GM19193 (cell line): ENCODE data around the gene UQCRQ.

Experiments
- POLR2A ChIP-seq: IDR thresholded peaks from 4 replicates; pipeline ENCODE4 v1.6.1; 2011; ENCODE audit not compliant: insufficient read depth, insufficient read length; ENCODE audit errors: extremely low read depth

The UQCRQ gene

DNA sequence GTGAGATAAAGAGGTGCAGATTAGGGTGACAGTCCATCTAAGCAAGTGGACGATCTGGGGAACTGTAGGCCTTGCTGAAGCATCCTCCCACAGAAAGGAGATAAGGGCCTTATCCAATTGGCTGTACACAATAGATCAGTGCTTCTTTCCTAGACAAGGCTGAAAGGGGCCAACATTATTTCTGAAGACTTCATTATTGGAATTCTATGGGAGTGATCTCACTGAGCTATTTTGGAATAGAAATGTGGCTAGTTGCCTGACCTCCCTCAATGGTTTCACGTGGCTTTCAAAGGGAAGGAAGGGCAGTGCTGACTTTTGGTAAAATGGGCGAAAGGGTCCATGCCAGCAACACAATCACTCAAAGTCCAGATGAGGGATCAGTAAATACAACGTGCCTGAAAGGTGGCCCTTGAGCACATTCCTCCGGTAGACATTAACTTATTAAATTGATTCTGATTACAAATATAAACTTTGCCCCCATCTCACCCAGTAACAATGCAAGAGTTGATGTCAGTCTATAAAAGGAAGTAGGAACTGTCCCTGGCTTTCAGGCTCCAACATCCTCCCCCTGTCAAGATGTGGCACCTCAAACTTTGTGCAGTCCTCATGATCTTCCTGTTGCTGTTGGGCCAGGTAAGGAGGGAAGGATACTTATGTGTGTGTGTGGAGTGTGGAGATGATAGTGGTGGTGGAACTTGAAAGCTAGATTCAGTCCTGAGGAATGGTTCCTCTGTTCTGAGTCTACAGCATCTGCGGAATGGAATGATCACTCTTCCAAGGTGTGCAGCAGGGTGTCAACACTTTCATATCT is 6.9 kb downstream of the UQCRQ start, which contains the start of gene LEAP2:
TSS of gene LEAP2 (plus strand) at position 550 of the 811 bp plus-strand sequence. CDS start at position 577, 27 bp downstream.
- no peak for TF ChIP-seq POLR2A

DNA sequence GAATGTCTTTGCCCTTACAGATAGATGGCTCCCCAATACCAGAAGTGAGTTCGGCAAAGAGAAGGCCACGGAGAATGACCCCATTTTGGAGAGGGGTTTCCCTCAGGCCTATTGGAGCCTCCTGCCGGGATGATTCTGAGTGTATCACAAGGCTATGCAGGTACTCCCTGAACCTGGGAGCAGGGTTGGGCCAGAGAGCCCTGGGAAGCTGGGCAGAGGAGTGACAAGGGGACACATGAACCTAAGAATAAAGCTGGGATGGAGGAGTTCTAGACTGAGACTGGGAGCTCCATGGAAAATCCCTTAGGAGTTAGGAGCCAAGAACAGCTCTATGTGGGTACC is 7.5 kb downstream of the UQCRQ start:
- TF ChIP-seq POLR2A: no peak

DNA sequence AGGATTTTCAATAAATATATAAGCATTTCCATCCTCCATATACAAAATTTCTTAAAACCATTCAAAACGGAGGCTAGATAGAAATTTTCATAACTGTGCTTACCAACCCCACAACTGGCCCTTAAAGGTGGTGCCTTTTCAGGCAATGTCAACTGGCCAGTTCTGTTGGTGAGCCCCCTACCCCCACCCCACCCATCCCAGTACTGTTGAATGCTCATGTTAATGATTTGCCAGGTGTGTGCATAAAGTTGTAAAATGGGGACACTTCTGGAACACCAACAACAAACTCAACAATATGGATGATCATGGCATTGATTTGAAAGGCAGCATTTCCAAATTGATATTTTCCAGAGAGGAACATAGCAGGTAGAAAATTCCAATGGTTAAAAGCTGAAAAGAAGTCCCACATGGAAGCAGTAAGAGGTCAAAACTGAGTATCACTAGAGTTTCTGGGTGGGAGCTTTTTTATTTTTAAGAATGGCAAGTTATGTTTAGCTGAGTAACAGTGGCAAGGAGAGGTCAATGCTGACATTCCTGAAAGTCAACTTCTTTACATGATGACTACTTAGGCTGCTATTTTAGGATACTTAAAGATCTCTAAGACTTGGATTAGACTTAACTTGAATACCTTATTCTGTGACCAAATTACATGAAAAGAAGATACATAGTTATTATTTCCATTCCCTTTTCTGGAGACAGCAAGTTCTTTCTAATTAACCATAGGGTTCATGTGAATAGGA is 9.7 kb downstream of the UQCRQ start:
- TF ChIP-seq POLR2A: no peak

DNA sequence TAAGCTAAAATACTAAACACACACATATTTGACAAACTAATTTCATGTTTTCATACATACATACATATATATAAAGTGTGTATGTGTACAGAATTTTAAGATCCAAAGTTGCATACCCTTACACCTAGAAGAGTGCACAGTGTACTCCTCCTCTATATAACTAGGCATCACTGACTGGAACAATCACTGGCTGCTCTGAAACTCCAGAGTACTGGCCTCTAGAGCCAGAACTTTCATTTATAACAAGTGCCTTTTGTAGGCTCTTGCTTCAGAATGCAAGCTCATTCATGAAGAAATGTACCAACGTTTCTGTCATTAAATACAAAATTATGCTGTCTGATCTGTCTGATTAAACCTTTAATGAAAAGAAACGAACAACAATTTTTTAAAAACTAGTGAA is 11.0 kb downstream of the UQCRQ start:
- TF ChIP-seq POLR2A: no peak

DNA sequence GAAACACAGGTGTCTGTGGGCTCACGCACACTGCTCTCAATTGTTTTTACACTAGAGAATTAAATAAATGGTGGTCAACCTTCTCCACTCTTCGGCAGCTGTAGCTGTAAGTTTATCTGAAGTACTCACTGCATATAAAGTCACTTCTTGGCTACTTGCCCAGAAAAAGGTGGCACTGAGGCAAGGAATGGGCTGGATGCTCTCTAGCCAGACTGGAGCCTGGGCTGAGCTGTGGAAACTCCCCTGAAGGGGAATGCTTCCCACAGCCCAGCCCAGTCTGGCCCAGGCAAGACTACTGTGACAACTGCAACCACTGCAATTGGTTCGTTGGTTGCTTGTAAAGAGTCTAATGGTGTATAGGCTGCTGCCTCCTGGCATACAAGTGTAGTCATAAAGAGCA is 11.5 kb downstream of the UQCRQ start:
- TF ChIP-seq POLR2A: no peak

DNA sequence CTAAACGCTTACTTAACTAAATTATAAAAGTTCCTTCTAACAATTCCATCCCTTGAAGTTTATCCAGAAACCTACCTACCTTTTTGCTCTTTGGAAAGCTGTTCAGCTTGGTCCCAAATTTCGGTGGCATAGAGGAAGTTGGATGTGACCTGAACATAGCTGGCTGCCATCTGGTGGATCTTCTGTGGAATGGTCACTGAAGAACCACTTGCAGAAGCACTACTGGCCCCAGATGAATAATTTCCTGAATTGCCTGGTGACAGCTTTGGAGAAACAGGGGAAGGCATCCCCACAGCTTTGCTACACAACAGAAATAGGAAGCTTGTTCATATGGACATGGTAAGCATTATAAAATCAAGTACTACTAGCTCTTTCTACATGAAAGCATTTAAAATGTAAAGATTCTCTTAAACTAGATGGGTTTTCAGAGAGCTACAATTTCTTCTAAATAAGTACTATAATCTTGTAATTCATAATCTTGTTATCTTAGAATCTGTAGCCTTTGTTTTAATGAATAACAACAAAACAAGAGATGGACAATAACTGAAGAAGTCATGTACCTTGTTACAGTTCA is 16.9 kb downstream of the UQCRQ start:
- TF ChIP-seq POLR2A: no peak

DNA sequence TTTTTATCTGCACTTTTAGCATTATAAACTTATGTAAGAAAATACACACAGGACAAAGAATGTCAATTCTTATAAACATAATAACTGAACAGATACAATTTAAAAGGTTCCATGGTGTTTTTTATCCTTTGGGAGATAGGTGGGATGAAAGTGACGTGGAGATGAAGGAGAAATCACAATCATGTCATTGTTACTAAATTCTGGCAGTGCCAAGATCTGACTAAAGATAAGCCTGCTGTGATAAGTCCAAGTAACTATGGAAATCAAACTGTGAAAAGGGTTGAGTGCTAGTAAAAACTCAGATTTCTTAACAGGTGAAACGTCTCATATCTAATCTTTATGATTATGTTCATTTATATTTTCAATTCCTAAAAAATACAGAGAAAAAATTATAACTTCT is 18.1 kb downstream of the UQCRQ start:
- no peak for TF ChIP-seq POLR2A

DNA sequence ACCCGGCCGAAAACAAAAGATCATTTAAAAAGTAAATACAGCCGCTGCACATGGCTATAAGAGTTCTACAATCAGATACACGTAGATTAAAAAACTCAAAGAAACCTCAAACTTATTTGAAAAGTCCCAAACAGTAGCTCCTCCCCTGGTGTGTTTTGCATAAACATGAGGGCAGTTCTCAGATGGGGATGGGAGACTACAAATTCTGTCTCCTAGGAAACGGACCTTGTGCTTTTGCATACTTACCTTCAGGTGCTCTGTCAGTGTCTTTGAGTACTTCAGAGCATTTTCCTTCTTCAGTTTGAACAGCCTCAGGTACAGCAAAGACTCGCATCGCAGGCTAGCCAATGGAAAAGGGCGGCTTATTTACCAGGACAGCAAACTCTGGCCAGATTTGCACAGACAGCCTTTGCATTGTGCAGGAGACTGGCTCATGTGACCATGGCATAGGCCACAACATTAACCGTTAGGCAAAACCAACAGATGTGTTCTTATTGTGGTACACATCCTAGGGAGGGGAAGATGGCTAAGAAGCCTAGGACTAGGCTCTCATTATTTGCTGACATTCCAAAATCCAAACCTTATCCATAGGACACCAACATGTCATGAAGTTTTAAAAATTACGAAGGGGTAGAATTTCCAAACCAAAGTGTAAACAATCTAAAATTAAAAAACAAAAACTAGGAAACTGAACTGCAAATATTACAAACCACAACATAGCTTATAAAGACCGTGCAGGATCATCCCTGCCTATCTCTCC is 19.8 kb downstream of the UQCRQ start:
- no peak for TF ChIP-seq POLR2A

DNA sequence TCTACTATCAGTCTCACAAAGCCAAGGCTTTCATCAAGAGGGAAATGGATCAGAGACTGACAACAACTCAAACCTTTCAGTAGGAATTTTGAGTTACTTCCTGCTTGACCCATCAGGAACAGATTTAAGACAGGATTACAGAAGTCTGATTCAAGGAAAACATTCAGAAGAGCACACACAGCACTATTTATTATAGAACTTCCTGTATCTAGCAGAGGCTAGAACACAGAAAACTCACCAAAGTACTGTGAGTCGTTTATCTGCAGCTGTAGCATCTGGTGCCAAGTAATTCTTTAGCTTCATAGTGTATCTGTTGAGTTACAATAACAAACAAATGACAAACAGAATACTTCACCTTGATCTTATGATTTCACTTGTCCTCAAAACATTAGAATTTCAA is 20.8 kb downstream of the UQCRQ start:
- no peak for TF ChIP-seq POLR2A

DNA sequence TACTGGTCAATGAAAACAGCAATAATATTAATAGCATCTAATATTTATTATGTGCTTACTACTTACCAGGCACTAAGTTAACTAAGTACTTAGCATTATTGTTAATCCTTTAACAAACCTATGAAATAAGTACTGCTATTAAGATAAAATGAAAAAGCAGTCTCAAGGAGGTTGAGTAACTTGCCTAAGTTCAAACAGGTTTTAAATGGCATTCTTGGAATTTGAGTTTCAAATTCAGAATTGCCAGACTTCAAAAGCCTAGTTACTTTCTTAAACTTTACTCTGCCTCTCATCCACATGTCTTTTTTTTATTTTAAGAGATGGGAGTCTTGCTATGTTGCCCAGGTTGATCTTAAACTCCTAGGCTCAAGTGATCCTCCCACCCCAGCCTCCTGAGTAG is 23.1 kb downstream of the UQCRQ start:
- TF ChIP-seq POLR2A: no peak

DNA sequence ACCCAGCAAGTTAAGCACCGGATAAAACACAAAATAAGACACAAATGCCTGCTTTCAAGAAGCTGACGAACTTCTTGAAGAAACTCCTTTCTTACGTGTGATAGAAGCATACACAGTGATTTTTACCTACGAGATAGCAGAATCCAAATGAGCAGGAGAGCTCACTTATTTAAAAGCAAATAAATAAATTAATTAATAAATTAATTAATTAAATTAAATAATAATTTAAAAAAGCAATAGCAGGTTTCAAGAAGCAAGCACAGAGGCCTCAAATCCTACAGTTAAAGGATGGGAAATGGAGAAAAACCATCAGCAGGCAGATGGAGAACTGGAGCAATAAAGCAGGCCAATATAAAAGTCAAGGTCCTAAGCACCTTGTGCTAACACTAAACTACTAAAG is 24.4 kb downstream of the UQCRQ start:
- TF ChIP-seq POLR2A: no peak

DNA sequence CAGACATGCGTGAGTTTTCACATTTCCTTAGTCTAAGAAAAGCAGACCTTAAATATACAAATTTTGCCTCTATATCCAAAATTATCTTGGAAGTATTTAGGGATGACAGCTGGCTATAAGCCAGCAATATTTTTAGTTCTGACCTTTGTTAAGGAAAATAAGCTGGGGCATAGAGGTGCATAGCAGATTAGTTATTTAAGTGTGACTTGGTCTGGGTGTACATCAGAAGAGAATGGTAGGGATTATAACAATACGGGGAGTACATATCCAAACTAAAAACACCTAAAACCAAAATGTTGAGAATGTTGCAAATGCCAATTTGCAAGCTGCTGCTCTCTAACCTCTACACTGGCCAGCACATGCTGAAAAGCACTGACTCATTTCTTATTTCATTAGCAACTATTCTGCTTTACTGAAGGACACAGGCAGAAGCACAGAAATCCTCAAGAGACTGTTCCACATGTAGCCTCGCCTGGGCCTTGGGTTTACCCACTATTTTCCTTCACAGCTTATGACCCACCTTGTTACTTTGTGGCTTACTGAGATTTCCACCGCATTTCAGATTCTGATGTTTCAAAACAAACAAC is 29.4 kb downstream of the UQCRQ start:
- TF ChIP-seq POLR2A: no peak

DNA sequence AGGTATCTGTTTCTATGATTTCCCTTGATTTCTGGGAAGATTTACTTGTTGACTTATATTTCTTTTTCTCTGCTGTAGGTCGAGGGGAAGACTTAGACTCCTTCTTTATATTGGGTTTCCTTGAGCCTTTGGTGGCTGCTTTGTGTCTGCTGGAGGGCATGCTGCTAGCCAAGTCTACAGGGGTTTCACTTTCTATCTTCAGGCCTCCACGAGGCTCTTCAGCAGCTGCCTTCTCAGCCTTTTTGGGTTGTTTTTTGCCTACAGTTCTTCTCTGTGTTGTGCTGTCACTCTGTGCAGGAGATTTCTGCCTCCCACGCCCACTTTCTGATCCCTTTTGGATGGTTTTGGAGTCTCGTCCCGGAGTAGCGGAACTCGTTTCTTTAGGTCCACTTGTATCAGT is 30.2 kb downstream of the UQCRQ start:
- no peak for TF ChIP-seq POLR2A

DNA sequence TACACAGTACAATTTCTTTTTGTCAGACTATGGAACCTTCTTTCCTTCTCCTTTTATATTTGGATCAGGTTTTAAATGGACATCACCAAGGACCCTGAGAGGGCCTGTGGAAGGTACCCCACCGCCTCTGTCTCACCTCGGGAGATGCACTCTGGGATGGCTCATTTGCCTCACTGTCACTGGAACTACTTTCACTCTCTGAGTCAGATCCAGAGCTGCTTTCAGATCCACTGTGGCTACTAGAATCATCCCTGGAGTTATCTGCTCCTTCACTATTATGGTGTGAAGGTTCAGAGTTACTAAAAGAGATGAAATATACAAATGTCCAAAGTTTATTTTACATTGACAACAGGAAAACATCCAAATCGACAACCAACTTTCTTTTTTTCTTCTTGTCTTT is 31.7 kb downstream of the UQCRQ start:
- no peak for TF ChIP-seq POLR2A

DNA sequence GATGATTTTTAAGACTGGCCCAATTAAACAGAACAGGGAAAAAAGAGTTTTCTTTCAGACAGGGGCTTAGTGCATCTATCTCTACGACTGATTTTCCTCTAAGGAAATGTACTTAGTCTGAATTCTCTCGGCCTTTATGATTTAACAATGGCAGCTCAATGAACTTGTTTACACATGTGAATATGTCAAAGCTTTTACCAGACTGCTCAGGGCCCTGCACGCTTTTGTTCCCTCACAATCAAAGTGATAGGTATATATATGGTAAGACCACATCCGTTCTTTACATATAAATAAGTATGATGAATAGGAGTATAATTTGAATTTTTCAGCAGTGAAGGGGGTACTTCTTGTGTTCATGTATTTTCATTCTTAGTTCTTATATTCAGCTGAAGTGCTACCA is 34.6 kb downstream of the UQCRQ start:
- TF ChIP-seq POLR2A: no peak
